NOMO-1 treated with dmso at 0.1 percent for 144 hours (cell line): ENCODE data around the gene DDC.
A peak's percentile ranks its signal among the peaks of the same experiment; 100 is the strongest.

ENCODE experiments used
- DNase-seq: peaks from one replicate; lab custom pipeline; 2025; ENCODE audit not compliant: unreplicated experiment; lab: John Stamatoyannopoulos, UW

DDC gene

GRCh38 chr7:50564640-50565558, at the start of gene DDC:
Gene DDC, minus strand, starts transcription at chr7:50565405. Its CDS starts 21,320 bp downstream, at chr7:50544085.
- no peak for DNase-seq

GRCh38 chr7:50613473-50613872, 48.3 kb upstream of the DDC start:
- no peak for DNase-seq

DNA sequence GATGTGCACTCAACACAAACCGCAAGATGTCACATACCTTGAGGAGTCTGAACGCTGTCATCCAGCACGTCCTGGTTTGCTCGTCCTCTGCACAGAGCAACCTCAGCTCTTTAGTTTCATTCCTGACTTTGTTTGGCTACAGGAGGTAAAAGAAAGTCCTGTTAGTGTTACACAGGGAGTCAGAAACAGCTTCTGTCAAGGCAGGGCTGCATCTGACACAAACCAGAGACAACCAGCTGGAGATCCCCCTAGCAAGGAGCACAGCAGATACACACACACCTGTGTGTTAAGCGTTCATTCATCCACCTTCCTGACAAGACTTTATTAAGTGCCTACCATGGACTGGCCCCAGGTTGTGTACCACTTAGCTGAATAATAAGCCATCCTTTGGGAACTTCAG, 47.5 kb upstream of the DDC start:
- no peak for DNase-seq

DNA sequence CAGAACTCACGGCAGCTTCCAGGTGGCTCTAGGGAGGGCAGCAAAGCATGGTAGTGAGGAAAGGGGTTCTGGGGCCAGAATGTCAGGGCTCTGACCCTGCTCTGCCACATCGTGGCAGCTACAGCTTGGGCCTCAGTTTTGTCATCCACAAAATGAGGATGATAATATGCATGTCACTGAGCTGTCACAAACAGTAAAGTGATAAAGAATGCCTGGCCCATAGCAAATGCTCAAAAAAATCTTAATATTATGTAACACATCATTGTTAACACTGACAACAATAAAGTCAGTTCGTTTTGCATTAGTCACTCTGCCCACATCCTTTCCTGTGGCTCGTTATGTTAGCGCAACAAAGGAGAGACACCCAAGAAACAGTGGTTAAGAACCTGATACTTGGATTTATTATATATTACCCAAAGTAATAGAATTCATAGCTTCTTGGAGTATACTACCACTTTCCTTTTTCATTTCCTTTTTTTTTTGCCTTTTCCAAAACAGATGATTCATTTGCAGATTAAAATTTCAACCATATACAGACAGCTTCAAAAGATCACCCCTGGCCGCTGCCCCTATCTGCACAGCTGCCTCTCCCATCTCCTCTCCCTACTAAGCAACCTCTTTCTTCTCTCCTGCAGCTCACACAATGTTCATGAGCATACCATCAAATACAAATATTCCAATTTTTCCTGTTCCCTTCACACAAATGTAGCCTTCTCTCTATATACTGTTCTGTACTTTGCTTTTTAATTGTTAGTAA, 45.5 kb upstream of the DDC start:
- DNase-seq, result peak; percentile 66

GRCh38 chr7:50608196-50608906, 43.1 kb upstream of the DDC start:
- no peak for DNase-seq

- no peak for DNase-seq
Observed at GRCh38 chr7:50607524-50608125, 42.4 kb upstream of the DDC start.

DNA sequence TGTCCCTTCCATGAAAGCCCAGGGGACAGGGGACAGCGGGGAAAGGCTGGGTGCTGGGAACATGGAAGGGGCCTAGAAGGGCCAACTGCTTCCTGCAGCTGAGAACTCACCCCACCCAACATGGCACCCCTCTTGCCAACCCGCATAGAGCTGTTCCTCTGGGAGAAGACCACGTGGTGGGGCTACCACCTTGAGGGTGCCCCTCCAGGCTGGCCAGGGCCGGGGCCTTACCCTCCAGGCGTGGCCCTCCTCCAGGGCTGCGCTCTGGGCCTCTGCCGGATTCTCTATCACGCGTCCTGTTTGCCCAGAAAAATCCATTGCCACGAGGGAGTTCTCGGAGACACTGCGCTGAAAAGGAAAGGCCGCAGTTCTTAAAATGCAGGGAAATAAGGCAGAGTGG, 39.9 kb upstream of the DDC start:
- DNase-seq, result no peak

GRCh38 chr7:50603287-50603686, 38.1 kb upstream of the DDC start:
- no peak for DNase-seq

DNA sequence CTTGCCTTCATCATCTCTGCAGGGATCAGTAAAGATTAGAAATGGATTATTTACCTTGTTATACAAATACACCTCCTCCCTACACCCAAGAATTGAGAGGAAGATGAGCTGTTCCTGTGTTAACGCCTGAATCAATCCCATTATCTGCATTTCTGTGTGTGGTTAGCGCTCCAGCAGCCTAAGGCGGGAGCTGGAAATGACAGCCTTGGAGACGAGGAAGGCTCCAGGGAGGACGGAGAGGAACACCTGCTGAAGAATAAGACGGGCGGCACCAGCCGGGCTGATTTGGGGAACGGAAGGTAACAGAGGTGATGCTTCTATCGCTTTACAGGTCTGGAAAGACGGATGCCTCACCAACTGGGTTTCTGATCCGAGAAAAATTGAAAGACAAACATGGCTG, 34.2 kb upstream of the DDC start:
- DNase-seq, result no peak

GRCh38 chr7:50598460-50599343, 33.5 kb upstream of the DDC start:
- no peak for DNase-seq

DNA sequence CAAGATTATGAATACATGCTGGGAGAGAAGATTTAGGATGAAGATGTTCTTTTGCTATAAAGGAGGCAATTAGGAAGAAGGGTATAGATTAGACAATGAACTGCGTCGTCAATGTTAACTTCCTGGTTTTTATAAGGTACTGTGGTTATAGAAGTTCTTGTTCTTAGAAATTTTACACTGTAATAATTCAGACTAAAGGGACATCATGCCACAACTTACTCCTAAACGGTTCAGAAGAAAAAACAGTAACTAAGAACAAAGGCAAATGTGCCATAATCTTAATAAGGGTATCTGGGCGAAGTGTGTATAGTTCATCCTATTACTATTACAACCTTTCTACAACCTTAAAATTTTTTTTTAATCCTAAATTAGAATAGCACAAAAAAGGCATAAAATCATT, 31.3 kb upstream of the DDC start:
- no peak for DNase-seq

GRCh38 chr7:50595491-50596102, 30.4 kb upstream of the DDC start:
- no peak for DNase-seq

- DNase-seq, result no peak
Observed at GRCh38 chr7:50594734-50595485, 29.7 kb upstream of the DDC start.

- DNase-seq, result no peak
Observed at GRCh38 chr7:50594136-50594535, 28.9 kb upstream of the DDC start.

DNA sequence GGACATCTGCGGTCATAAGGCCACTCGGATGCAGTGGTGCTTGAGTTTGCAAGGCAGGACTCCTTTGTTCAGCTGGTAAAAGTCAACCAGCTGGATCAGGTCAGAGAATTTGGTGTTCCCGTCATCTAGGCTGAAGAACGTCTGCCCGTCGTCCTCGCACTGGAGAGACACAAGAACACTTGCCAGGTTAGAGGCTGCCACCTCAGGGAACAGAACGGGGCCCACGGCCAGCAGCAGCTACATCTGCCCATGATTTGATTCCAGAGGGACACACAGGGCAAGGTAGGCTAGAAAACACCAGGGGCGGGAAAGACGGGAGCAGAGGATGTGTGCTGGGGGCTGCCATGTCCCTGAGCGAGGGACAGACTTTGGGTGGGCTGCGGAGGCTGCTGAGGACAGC, 27.7 kb upstream of the DDC start:
- no peak for DNase-seq

DNA sequence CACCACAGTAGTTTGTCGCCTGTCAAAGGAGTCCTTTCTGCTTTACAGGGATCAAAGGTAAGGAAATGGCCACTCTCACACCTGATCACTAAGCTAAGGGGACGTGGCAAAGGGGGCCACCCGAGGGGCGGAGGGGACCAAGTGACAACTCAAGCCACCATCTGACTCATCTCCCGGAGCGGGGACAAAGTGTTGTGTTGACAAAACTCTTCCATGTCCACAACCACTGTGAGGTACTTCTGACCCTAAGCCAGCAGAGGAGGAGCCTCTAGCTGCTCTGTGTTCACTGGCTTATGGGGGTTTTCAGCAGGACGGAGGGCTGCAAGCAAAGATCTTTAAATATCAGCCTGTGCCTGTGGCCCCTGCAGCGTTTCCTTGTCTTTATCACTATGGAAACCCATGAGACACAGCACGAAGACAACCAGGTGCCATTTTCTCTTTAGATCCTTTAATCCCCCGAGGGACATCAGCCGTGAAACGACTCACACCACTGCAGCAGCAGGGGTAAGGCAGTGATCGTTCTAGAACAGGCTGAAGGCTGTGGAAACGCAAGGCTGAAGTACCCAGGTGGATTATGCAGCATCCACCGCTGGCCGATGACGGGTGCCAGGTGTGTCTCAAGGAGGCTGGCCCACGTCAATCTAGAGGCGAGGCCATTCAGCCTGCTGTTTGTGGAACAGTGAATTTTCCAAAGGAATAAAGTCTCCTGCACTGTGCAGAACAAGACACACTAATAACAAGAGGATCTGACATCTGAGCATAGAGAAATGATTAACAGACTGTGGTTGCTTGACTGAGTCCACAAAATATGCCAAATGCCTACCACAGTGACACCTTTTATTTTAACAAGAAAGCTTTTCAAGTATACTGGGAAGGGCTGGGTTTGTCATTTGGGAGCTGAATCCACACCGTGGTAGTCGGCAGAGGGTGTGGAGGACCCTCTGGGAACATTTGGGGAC, 26.6 kb upstream of the DDC start:
- no peak for DNase-seq

- DNase-seq, result no peak
Observed at GRCh38 chr7:50591098-50591479, 25.9 kb upstream of the DDC start.

DNA sequence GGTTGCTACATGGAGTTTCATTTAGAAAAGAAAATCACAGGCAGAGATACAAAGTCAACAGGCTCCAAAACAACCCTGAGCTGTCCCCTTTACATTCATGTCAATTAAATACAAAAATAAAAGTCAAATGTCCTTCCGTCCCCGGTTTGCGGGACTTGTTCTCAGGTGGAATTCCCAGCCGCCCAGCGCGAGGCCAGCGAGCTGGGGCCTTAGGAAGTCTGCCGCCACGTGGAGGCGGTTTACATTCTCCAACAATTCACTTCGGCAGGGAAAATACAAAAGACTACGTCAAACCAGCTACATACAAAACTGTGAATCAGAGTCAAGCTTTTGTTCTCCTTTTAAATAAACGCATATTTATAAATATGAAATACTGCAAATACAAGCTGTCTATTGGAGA, 25.3 kb upstream of the DDC start:
- no peak for DNase-seq
